H1 (cell line): Measurements from ENCODE around the gene KANSL1L. TPM values are rescaled to one million over a fixed set of nuclear protein-coding genes. Genes with fewer than 3 reads are reported as not detected.

ENCODE experiments used
- CBX8 ChIP-seq: fragments of 300-800, 300-1000 bp; sonication (generic); IDR thresholded peaks from 2 replicates; pipeline ENCODE4 v1.7.1; 2016; ENCODE audit warnings: low read depth, low read length, borderline replicate concordance
- CHD1 ChIP-seq: IDR thresholded peaks from 2 replicates; pipeline ENCODE4 v1.6.1; 2012; ENCODE audit warnings: low read depth, low read length, improper control_type of control experiment
- EGR1 ChIP-seq: IDR thresholded peaks from 2 replicates; pipeline ENCODE4 v1.6.1; 2011; ENCODE audit warnings: low read depth, low read length, borderline replicate concordance
- RFX5 ChIP-seq: IDR thresholded peaks from 2 replicates; pipeline ENCODE4 v1.6.1; 2011; ENCODE audit warnings: low read depth, low read length, improper control_type of control experiment, borderline replicate concordance
- SUZ12 ChIP-seq: fragments of 200-600 bp; sonication (generic); IDR thresholded peaks from 2 replicates; pipeline ENCODE4 v1.6.1; 2012; ENCODE audit warnings: mild to moderate bottlenecking, inconsistent platforms, low read length, moderate library complexity, mixed read lengths
- polyA plus RNA-seq, 7 experiments: library from polyadenylated mRNA; depleted of rRNA in 3 of 7; stranded (reverse) in 5 of 7; unstranded in 2 of 7; fragments of >200 nt in 5 of 7; fragments of 200-250 nt in 2 of 7; gene quantifications; 1 replicate in 5 of 7; 2 replicates in 1 of 7; 4 replicates in 1 of 7; pipeline versions ENCODE4 v1.2.1 to v1.2.3, GENCODE V29; 2011 to 2013; ENCODE audit warnings: missing spikeins in 2 of 7, mixed read lengths in 2 of 7
- total RNA-seq: library from RNA; stranded (reverse); fragmentation: NEBNext Ultra II Directional; extraction: Animal tissue kit (Norgen Biotek cat#: 25700); gene quantifications from 2 replicates; pipeline ENCODE4 v1.2.1, GENCODE V29; 2021
- TF ChIP-seq, protein P1 (sequence below): IDR thresholded peaks from 2 replicates; pipeline ENCODE4 v1.6.1; 2011; ENCODE audit warnings: low read length, improper control_type of control experiment

Gene KANSL1L
- total and polyA plus RNA-seq, 2 of the 8 experiments (the other 6 are each of a cell fraction or from before 2014, with no cell fraction given): 5.4 to 17.2 TPM

DNA sequence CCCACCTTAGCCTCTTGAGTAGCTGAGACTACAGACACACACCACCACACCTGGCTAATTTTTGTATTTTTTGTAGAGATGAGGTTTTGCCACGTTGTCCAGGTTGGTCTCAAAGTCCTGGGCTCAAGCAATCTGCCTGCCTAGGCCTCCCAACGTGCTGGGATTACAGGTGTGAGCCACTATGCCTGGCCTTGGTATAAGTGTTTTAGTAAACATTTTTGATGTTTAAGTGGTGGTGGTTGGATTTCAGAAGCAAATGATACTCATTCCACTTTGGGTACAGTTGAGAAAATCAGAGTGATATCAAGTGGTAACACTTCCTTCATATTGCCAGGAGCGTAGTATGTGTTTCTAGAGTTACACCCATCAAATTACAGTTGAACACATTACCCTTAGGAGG lies 28.6 kb upstream of the KANSL1L start (continued):
- TF ChIP-seq CBX8 (no peak), SUZ12 (no peak), RFX5 (no peak), CHD1 (no peak), EGR1 (no peak)
- TF ChIP-seq, protein P1, sequence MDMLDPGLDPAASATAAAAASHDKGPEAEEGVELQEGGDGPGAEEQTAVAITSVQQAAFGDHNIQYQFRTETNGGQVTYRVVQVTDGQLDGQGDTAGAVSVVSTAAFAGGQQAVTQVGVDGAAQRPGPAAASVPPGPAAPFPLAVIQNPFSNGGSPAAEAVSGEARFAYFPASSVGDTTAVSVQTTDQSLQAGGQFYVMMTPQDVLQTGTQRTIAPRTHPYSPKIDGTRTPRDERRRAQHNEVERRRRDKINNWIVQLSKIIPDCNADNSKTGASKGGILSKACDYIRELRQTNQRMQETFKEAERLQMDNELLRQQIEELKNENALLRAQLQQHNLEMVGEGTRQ: no peak
